SK-MEL-5 (cell line): ENCODE results near the gene DHX38. TPM values are rescaled to one million over a fixed set of nuclear protein-coding genes. Genes with fewer than 3 reads are reported as not detected.
A peak's percentile ranks its signal among the peaks of the same experiment; 100 is the strongest.
"Not testable (repeated sequence)": the region's sequence is repeated elsewhere in the genome, so short reads cannot be mapped to it uniquely, and the experiment has no call there.

Experiments used
- DNase-seq: peaks from one replicate; pipeline ENCODE4 v3.0.0-alpha.2; 2016; ENCODE audit warnings: low read depth, low spot score
- in situ Hi-C: cut with HindIII; loops from 2 replicates; pipeline ENCODE4 v1.10.0; 2016; ENCODE audit warnings: low sequenced_read_pairs, high pct_unique_total_duplicates, low pct_unique_long_range_greater_than_20kb
- polyA plus RNA-seq, 2 experiments: library from polyadenylated mRNA; depleted of rRNA; stranded (reverse); fragments of >200 nt; gene quantifications; 2 replicates each; pipeline ENCODE4 v1.2.3, GENCODE V29; 2015
- total RNA-seq: library from RNA; depleted of rRNA; stranded (reverse); fragments of >200 nt; shearing (Covaris generic); gene quantifications from 2 replicates; pipeline ENCODE4 v1.2.3, GENCODE V29; 2014; rRNA removed

Gene DHX38
- 27.9 and 33.2 TPM in 2 replicates for total RNA-seq
- 23.5 and 26.8 TPM in 2 replicates for polyA plus RNA-seq (2015; cell fraction: cytosol; rRNA removed)
- polyA plus RNA-seq (2015; cell fraction: nucleus; rRNA removed) = 86.5 and 159 TPM in 2 replicates

- in situ Hi-C loops = no loop called here
- DNase-seq = peak; percentile 99
These were observed at the start of gene DHX38, which contains the start of gene TXNL4B for GRCh38 chr16:72093448-72094265. Gene DHX38, plus strand, starts transcription at chr16:72093847. Its CDS starts 2,311 bp downstream, at chr16:72096158. Gene TXNL4B, minus strand, starts transcription at chr16:72093620. Its CDS starts 2,871 bp downstream, at chr16:72090749.

- no peak for DNase-seq
- in situ Hi-C loops = no loop called here
These were observed 49.4 kb upstream of the DHX38 start for GRCh38 chr16:72044296-72044695.

- in situ Hi-C loops = no loop called here
- DNase-seq = no peak
These were observed 48.8 kb upstream of the DHX38 start for GRCh38 chr16:72044825-72045359.

GRCh38 chr16:72049110-72049509, 44.5 kb upstream of the DHX38 start:
- DNase-seq = no peak
- in situ Hi-C loops = no loop called here

GRCh38 chr16:72050769-72051464, 42.7 kb upstream of the DHX38 start:
- in situ Hi-C loops = no loop called here
- no peak for DNase-seq

GRCh38 chr16:72051818-72052217, 41.8 kb upstream of the DHX38 start:
- in situ Hi-C loops = no loop called here
- DNase-seq = no peak

GRCh38 chr16:72054254-72054847, 39.3 kb upstream of the DHX38 start, which contains the start of gene HP:
Gene HP, plus strand, starts transcription at chr16:72054505. Its CDS starts 148 bp downstream, at chr16:72054653.
- in situ Hi-C loops, DNase-seq: not testable (repeated sequence)

GRCh38 chr16:72055911-72056310, 37.7 kb upstream of the DHX38 start:
- in situ Hi-C loops = no loop called here

GRCh38 chr16:72057313-72057712, 36.3 kb upstream of the DHX38 start:
- in situ Hi-C loops, DNase-seq: not testable (repeated sequence)

More at GRCh38 chr16:72055911-72056310, 37.7 kb upstream of the DHX38 start:
- no peak for DNase-seq

- in situ Hi-C loops, DNase-seq: not testable (repeated sequence)
These were observed 34.6 kb upstream of the DHX38 start for GRCh38 chr16:72059060-72059459.

GRCh38 chr16:72060405-72060804, 33.2 kb upstream of the DHX38 start:
- no peak for DNase-seq
- in situ Hi-C loops = no loop called here

- in situ Hi-C loops = no loop called here
- DNase-seq = no peak
These were observed 32.1 kb upstream of the DHX38 start for GRCh38 chr16:72061564-72061963.

GRCh38 chr16:72064361-72064894, 29.2 kb upstream of the DHX38 start:
- in situ Hi-C loops = no loop called here
- no peak for DNase-seq

- in situ Hi-C loops = no loop called here
- peak; percentile 57 for DNase-seq
These were observed 26.9 kb upstream of the DHX38 start for GRCh38 chr16:72066747-72067146.

GRCh38 chr16:72068930-72069329, 24.7 kb upstream of the DHX38 start:
- DNase-seq = no peak
- in situ Hi-C loops = no loop called here

- in situ Hi-C loops = no loop called here
- no peak for DNase-seq
These were observed 20.9 kb upstream of the DHX38 start for GRCh38 chr16:72072514-72073342.
